ENCODE results near the gene RPS6KA1. TPM values are rescaled to one million over a fixed set of nuclear protein-coding genes. Genes with fewer than 3 reads are reported as not detected.
A peak's percentile ranks its signal among the peaks of the same experiment; 100 is the strongest.
"Not testable (repeated sequence)": the region's sequence is repeated elsewhere in the genome, so short reads cannot be mapped to it uniquely, and the experiment has no call there.

Gene RPS6KA1
- polyA plus RNA-seq, 5 donors: 19.3 to 27.8 (median 23.4) TPM

GRCh38 chr1:26594593-26594992, 65.0 kb downstream of the RPS6KA1 start:
- not testable (repeated sequence) for DNase-seq

GRCh38 chr1:26597629-26598039, 68.1 kb downstream of the RPS6KA1 start:
- peak in 1 of 2 donors; percentile 39 for DNase-seq

GRCh38 chr1:26598890-26599289, 69.3 kb downstream of the RPS6KA1 start:
- no peak for DNase-seq

- peak; percentile 59 to 64 for DNase-seq
Measured at GRCh38 chr1:26602378-26602959, 72.9 kb downstream of the RPS6KA1 start.

- DNase-seq: no peak
Measured at GRCh38 chr1:26603856-26604255, 74.3 kb downstream of the RPS6KA1 start.

- no peak for DNase-seq
Measured at GRCh38 chr1:26607186-26607585, 77.6 kb downstream of the RPS6KA1 start.

- DNase-seq: no peak
Measured at GRCh38 chr1:26608895-26609294, 79.3 kb downstream of the RPS6KA1 start.

- no peak for DNase-seq
Measured at GRCh38 chr1:26610781-26611180, 81.2 kb downstream of the RPS6KA1 start.

- not testable (repeated sequence) for DNase-seq
Measured at GRCh38 chr1:26612627-26613026, 83.1 kb downstream of the RPS6KA1 start.

- no peak for DNase-seq
Measured at GRCh38 chr1:26614655-26615411, 85.3 kb downstream of the RPS6KA1 start.

GRCh38 chr1:26616881-26617280, 87.3 kb downstream of the RPS6KA1 start:
- DNase-seq: no peak

- no peak for DNase-seq
Measured at GRCh38 chr1:26618561-26618960, 89.0 kb downstream of the RPS6KA1 start.

Other genes with a start within 250 kb of the RPS6KA1 start
- 100 to 1,000 TPM in 2 of 5 donors, 10 to 100 TPM in 3; 89.9 to 123 (median 98.7) TPM for gene SH3BGRL3, start 249.7 kb upstream of the RPS6KA1 start, polyA plus RNA-seq (ENCODE audit: insufficient read depth in 1 of 5, insufficient read length in 5 of 5, low replicate concordance in 1 of 5)
- 10 to 100 TPM; 23.7 to 29.6 (median 27.9) TPM for gene UBXN11, start 223.1 kb upstream of the RPS6KA1 start, polyA plus RNA-seq (ENCODE audit: insufficient read depth in 1 of 5, insufficient read length in 5 of 5, low replicate concordance in 1 of 5)
- gene CD52, start 211.8 kb upstream of the RPS6KA1 start, polyA plus RNA-seq (ENCODE audit: insufficient read depth in 1 of 5, insufficient read length in 5 of 5, low replicate concordance in 1 of 5): 1 to 10 TPM; 2.8 to 7.0 (median 5.6) TPM
- gene CRYBG2, start 175.6 kb upstream of the RPS6KA1 start, polyA plus RNA-seq (ENCODE audit: insufficient read depth in 1 of 5, insufficient read length in 5 of 5, low replicate concordance in 1 of 5): 1 to 10 TPM in 4 of 5 donors, under 1 TPM in 1; 0.70 to 2.5 (median 1.5) TPM
- under 1 TPM in 4 of 5 donors, not detected in 1; 0.10 to 0.27 (median 0.19) TPM for gene ZNF683, start 157.0 kb upstream of the RPS6KA1 start, polyA plus RNA-seq (ENCODE audit: insufficient read depth in 1 of 5, insufficient read length in 5 of 5, low replicate concordance in 1 of 5)
- gene LIN28A, start 118.9 kb upstream of the RPS6KA1 start, polyA plus RNA-seq (ENCODE audit: insufficient read depth in 1 of 5, insufficient read length in 5 of 5, low replicate concordance in 1 of 5): under 1 TPM; 0.06 to 0.10 (median 0.08) TPM
- gene DHDDS, start 97.4 kb upstream of the RPS6KA1 start, polyA plus RNA-seq (ENCODE audit: insufficient read depth in 1 of 5, insufficient read length in 5 of 5, low replicate concordance in 1 of 5): 10 to 100 TPM; 27.5 to 36.6 (median 35.4) TPM
- gene HMGN2, start 57.3 kb upstream of the RPS6KA1 start, polyA plus RNA-seq (ENCODE audit: insufficient read depth in 1 of 5, insufficient read length in 5 of 5, low replicate concordance in 1 of 5): 1,000 to 10,000 TPM; 1,072 to 1,438 (median 1,211) TPM
- 100 to 1,000 TPM in 1 of 5 donors, 10 to 100 TPM in 4; 78.6 to 106 (median 82.4) TPM for gene ARID1A, start 166.3 kb downstream of the RPS6KA1 start, polyA plus RNA-seq (ENCODE audit: insufficient read depth in 1 of 5, insufficient read length in 5 of 5, low replicate concordance in 1 of 5)